Panc1 (cell line): ENCODE measurements around the gene ZBTB46. TPM values are rescaled to one million over a fixed set of nuclear protein-coding genes. Genes with fewer than 3 reads are reported as not detected.

ENCODE experiments used
- ATAC-seq: fragments of 200-7000 bp; cut with Tn5 transposase; 2 replicates; pipeline ENCODE4 v1.9.1; 2020; ENCODE audit warnings: mild to moderate bottlenecking, moderate library complexity
- BruUV-seq: library from RNA; stranded (reverse); fragments of 400-500 nt; replicated peaks from 2 replicates; lab custom pipeline; 2021; lab: Mats Ljungman, UMichigan
- CTCF ChIA-PET: fragments of 300-600 bp; sonication (Branson Sonifier 250); formaldehyde crosslinking; loops from one replicate; lab custom pipeline; 2022; ENCODE audit warnings: antibody characterized with exemption; lab: Charles Lee
- POLR2A ChIA-PET: fragments of 300-600 bp; sonication (Branson Sonifier 250); formaldehyde crosslinking; loops from one replicate; lab custom pipeline; 2022; ENCODE audit warnings: antibody characterized with exemption; lab: Charles Lee
- DNase-seq: peaks from one replicate; pipeline ENCODE4 v3.0.0-alpha.2; 2010; ENCODE audit warnings: low read depth, low spot score
- H3K27ac ChIP-seq: 2 replicates; pipeline ENCODE4 v1.5.1; 2011; ENCODE audit warnings: mild to moderate bottlenecking, low read length, inconsistent platforms
- H3K27me3 ChIP-seq: fragments of 200-500 bp; sonication (Bioruptor generic); 2 replicates; pipeline ENCODE4 v1.6.0; 2014; ENCODE audit warnings: low read length, inconsistent platforms; ENCODE audit not compliant: control insufficient read depth, insufficient read depth
- H3K36me3 ChIP-seq: fragments of 200-500 bp; sonication (Bioruptor generic); 2 replicates; pipeline ENCODE4 v1.5.1; 2014; ENCODE audit warnings: inconsistent platforms, mild to moderate bottlenecking, low read length, moderate library complexity; ENCODE audit not compliant: control insufficient read depth, insufficient read depth
- H3K4me1 ChIP-seq: 2 replicates; pipeline ENCODE4 v1.5.1; 2011; ENCODE audit warnings: inconsistent platforms, mild to moderate bottlenecking, low read length, moderate library complexity; ENCODE audit not compliant: control insufficient read depth, insufficient read depth
- H3K4me3 ChIP-seq, 2 experiments: 2 replicates each; pipeline ENCODE4 v1.5.1; 2011 to 2012; ENCODE audit warnings: low read depth in 2 of 2, low read length in 2 of 2, mild to moderate bottlenecking in 2 of 2, inconsistent platforms in 1 of 2, moderate library complexity in 1 of 2
- H3K9me3 ChIP-seq: fragments of 200-500 bp; sonication (Bioruptor generic); 2 replicates; pipeline ENCODE4 v1.5.1; 2014; ENCODE audit warnings: low read depth, mild to moderate bottlenecking, inconsistent platforms, low read length, moderate library complexity; ENCODE audit not compliant: control insufficient read depth, insufficient read depth
- CTCF ChIP-seq: fragments of 450-650 bp; IDR thresholded peaks from 2 replicates; pipeline ENCODE4 v1.5.1; 2017; ENCODE audit warnings: mild to moderate bottlenecking
- POLR2AphosphoS5 ChIP-seq: IDR thresholded peaks from 2 replicates; pipeline ENCODE4 v1.6.1; 2012; ENCODE audit warnings: mild to moderate bottlenecking, low read depth, low read length, moderate library complexity
- REST ChIP-seq, 2 experiments: IDR thresholded peaks; 2 replicates each; pipeline ENCODE4 v1.6.1; 2011 to 2012; ENCODE audit warnings: low read depth in 2 of 2, control low read depth in 1 of 2, low read length in 1 of 2, mild to moderate bottlenecking in 1 of 2, moderate library complexity in 1 of 2; ENCODE audit not compliant: insufficient read depth in 1 of 2
- SIN3A ChIP-seq: IDR thresholded peaks from 2 replicates; pipeline ENCODE4 v1.6.1; 2012; ENCODE audit warnings: low read depth, mild to moderate bottlenecking, low read length, moderate library complexity, borderline replicate concordance; ENCODE audit not compliant: insufficient read depth
- TCF7L2 ChIP-seq: IDR thresholded peaks from 2 replicates; pipeline ENCODE4 v1.6.1; 2011; ENCODE audit warnings: mild to moderate bottlenecking, low read depth, low read length, inconsistent platforms
- in situ Hi-C: cut with HindIII; loops from 2 replicates; pipeline ENCODE4 v1.10.0; 2016; ENCODE audit warnings: low sequenced_read_pairs, low pct_unique_long_range_greater_than_20kb
- intact Hi-C: fragments of 100-400 bp; cut with micrococcal nuclease; formaldehyde crosslinking; loops from one replicate; pipeline ENCODE4 v1.10.0; 2022; ENCODE audit not compliant: unreplicated experiment
- total RNA-seq: library from RNA; stranded (reverse); gene quantifications from one replicate; pipeline ENCODE4 v1.2.1, GENCODE V29; 2021; ENCODE audit not compliant: unreplicated experiment

Gene ZBTB46
- total RNA-seq, 1 experiment from 2014 or later: 15.2 TPM

GRCh38 chr20:63857764-63858392 is 26.8 kb upstream of the ZBTB46 start:
- H3K36me3 ChIP-seq: no peaks in the 10 kb centered on the region
- ChIA-PET POLR2A (interaction anchor here (0.7 kb wide), 1 partner anchor 53 kb away, joined by 7 read pairs; no protein-coding TSS in a partner anchor), CTCF (no interaction called here)
- peak; percentile 15; the same call in 1 of the 2 replicates for ATAC-seq
- H3K4me3 ChIP-seq: no peak overlapping the region
- H3K27me3 ChIP-seq: no peaks in the 10 kb centered on the region
- intact Hi-C loops (no loop called here), in situ Hi-C loops (no loop called here)
- DNase-seq: no peak
- peak overlapping the region; percentile 63; the same call in 1 of the 2 replicates for H3K27ac ChIP-seq
- BruUV-seq: no TSS peak
- H3K4me1 ChIP-seq: peaks cover 40% of the 10 kb centered on the region
- TF ChIP-seq REST (IDR thresholded peaks at IDR 0.05; ENCODE audit: insufficient read depth in 1 of 2, low read depth in 2 of 2, low read length in 1 of 2): no peak
- no peak for TF ChIP-seq SIN3A
- TF ChIP-seq POLR2AphosphoS5: peak; percentile 19
- no peaks in the 10 kb centered on the region for H3K9me3 ChIP-seq

- intact Hi-C loops (no loop called here), in situ Hi-C loops (no loop called here)
- peaks cover 40% of the 10 kb centered on the region for H3K4me1 ChIP-seq
- POLR2A ChIA-PET: no interaction called here
- TF ChIP-seq TCF7L2 (no peak), SIN3A (no peak), POLR2AphosphoS5 (no peak), CTCF (no peak), REST (IDR thresholded peaks at IDR 0.05; ENCODE audit: insufficient read depth in 1 of 2, low read depth in 2 of 2, low read length in 1 of 2) (no peak)
- H3K9me3 ChIP-seq: no peaks in the 10 kb centered on the region
- no peak overlapping the region for H3K27ac ChIP-seq
- BruUV-seq: no TSS peak
- ATAC-seq (no peak), DNase-seq (no peak)
- H3K4me3 ChIP-seq: no peak overlapping the region
- no peaks in the 10 kb centered on the region for H3K36me3 ChIP-seq
- H3K27me3 ChIP-seq: no peaks in the 10 kb centered on the region
- CTCF ChIA-PET: no interaction called here
Observed at GRCh38 chr20:63856098-63856511, 25.0 kb upstream of the ZBTB46 start.
